Lung (tissue), 16 donors: ENCODE measurements around the gene ZNF419. TPM values are rescaled to one million over a fixed set of nuclear protein-coding genes. Genes with fewer than 3 reads are reported as not detected.
"Not testable (repeated sequence)": the region's sequence is repeated elsewhere in the genome, so short reads cannot be mapped to it uniquely, and the experiment has no call there.

Experiments used
- ATAC-seq: fragments of 200-7000 bp; cut with Tn5 transposase; one replicate; pipeline ENCODE4 v1.9.1; 2020; ENCODE audit warnings: moderate number of reproducible peaks; ENCODE audit not compliant: insufficient read depth, low FRiP score
- DNase-seq, 3 donors: peaks; one replicate each; pipeline ENCODE4 v3.0.0-alpha.2; 2013 to 2017
- H3K27ac ChIP-seq, 2 donors: one replicate each; pipeline ENCODE4 v1.5.1; 2013; ENCODE audit warnings: mild to moderate bottlenecking in 2 of 2, moderate library complexity in 2 of 2, control low read depth in 1 of 2, inconsistent platforms in 1 of 2, low read depth in 1 of 2, low read length in 1 of 2
- H3K27me3 ChIP-seq, 3 donors: one replicate each; pipeline ENCODE4 v1.5.1; 2013; ENCODE audit warnings: low read length in 2 of 3; ENCODE audit not compliant: control insufficient read depth in 3 of 3, insufficient read depth in 3 of 3
- H3K36me3 ChIP-seq, 4 donors: one replicate each; pipeline ENCODE4 v1.5.1; 2013; ENCODE audit warnings: low read length in 4 of 4, mild to moderate bottlenecking in 1 of 4, moderate library complexity in 1 of 4; ENCODE audit not compliant: control insufficient read depth in 4 of 4, insufficient read depth in 4 of 4
- H3K4me1 ChIP-seq, 5 donors: one replicate each; pipeline ENCODE4 v1.5.1; 2013; ENCODE audit warnings: low read length in 5 of 5, mild to moderate bottlenecking in 2 of 5, moderate library complexity in 1 of 5; ENCODE audit not compliant: control insufficient read depth in 5 of 5, insufficient read depth in 5 of 5
- H3K4me3 ChIP-seq: one replicate; pipeline ENCODE4 v1.5.1; 2013; ENCODE audit warnings: mild to moderate bottlenecking, control low read depth, moderate library complexity
- H3K9ac ChIP-seq, 2 donors: one replicate each; pipeline ENCODE4 v1.5.1; 2013; ENCODE audit warnings: low read length in 2 of 2, control low read depth in 1 of 2; ENCODE audit not compliant: insufficient read depth in 1 of 2
- H3K9me3 ChIP-seq, 4 donors: one replicate each; pipeline ENCODE4 v1.5.1; 2013; ENCODE audit warnings: low read length in 3 of 4, mild to moderate bottlenecking in 1 of 4, moderate library complexity in 1 of 4; ENCODE audit not compliant: control insufficient read depth in 4 of 4, insufficient read depth in 3 of 4
- WGBS, 2 donors: extraction: QIAGEN DNeasy Blood & Tissue Kit; methylation state at CpG; one replicate each; pipeline ENCODE4 v1.1.7; 2013; 5-methylcytosine and 5-hydroxymethylcytosine counted together
- long read RNA-seq, 5 donors: transcript quantifications; one replicate each; lab custom pipeline, GENCODE V29; 2026
- polyA plus RNA-seq, 2 donors: library from polyadenylated mRNA; stranded (reverse); fragments of 200-250 nt; gene quantifications; one replicate each; pipeline ENCODE4 v1.2.1, GENCODE V29; 2013
- total RNA-seq, 2 donors: library from RNA; depleted of rRNA in 1 of 2; stranded (reverse); fragments of >200 nt in 1 of 2; gene quantifications; one replicate each; pipeline ENCODE4 v1.2.1, GENCODE V29; 2014 to 2021
- TF ChIP-seq, protein P1 (sequence below): IDR thresholded peaks from 2 replicates; pipeline ENCODE4 v1.5.1; 2012; ENCODE audit warnings: mild to moderate bottlenecking; ENCODE audit errors: control extremely low read depth, extremely low read depth
- donor health status: control.
- donor health status: control.
- donor health status: Bipolar disorder and iron deficiency.
- donor health status: healthy.
- donor health status: DM: yes; HTN: yes; CAD: no.

ZNF419 gene
- total RNA-seq = 10 to 100 TPM; 10.1 to 12.5 TPM
- 1 to 10 TPM; 4.3 to 5.2 TPM for polyA plus RNA-seq
- long read RNA-seq, donor 1, full-length matches to known transcripts = 8 of 8 reads
- long read RNA-seq, donor 1, partial matches to known transcripts = 0 of 8 reads
- long read RNA-seq, donor 1, other reads (novel, unspliced or antisense) = 0 of 8 reads
- long read RNA-seq, donor 2, partial matches to known transcripts = 0 of 1 reads
- long read RNA-seq, donor 2, other reads (novel, unspliced or antisense) = 0 of 1 reads
- long read RNA-seq, donor 3, partial matches to known transcripts = 0 of 2 reads
- long read RNA-seq, donor 3, other reads (novel, unspliced or antisense) = 0 of 2 reads
- long read RNA-seq, donor 4, partial matches to known transcripts = 0 of 1 reads
- long read RNA-seq, donor 4, other reads (novel, unspliced or antisense) = 0 of 1 reads
- long read RNA-seq, donor 5, partial matches to known transcripts = 0 of 4 reads
- long read RNA-seq, donor 5, other reads (novel, unspliced or antisense) = 0 of 4 reads

DNA sequence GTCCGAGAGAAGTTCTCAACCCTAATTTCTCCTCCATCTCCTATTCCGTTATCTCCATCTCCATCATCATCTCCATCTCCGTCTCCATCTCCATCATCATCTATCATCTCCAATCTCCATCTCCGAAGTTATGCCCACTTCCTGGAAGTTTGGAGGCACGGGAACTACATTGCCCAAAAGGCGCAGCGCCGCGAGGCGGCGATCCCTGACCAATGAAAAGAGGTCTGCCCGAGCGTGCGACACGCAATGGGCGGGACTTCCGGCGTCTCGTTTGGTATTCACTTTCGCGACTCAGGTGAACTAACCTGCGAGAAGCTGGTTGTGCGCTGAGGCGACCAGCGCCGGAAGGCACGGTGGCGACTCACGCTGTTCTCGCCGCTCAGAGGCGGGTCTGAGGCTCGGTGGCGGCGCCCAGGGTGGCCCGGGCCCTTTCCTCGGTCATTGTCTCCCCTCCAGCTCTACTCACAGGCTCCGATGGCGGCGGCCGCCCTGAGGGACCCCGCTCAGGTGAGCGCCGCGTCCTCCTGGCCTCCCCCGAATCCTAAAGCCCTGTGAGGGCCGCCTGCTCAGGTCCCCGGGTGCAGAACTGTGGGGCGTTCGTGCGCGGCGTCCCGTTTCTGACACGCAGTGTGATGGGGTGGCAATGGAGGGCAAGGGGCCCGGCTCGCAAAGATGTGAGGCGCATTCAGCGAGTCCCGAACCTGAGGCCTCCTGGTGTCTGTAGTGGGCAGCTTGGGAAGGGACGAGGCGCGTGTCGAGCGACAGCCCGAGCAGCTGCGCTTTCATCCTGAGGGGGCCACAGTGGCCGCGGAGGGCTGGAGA lies at the start of gene ZNF419:
ZNF419 (plus strand) TSS at position 274 of the 822 bp plus-strand sequence; CDS start at position 475, 201 bp downstream.
- Histone ChIP-seq H3K36me3 (peaks cover 7 to 25% (median 15%) of the 10 kb centered on the region in 4 donors), H3K9me3 (peaks cover 0 to 22% (median 4%) of the 10 kb centered on the region in 4 donors), H3K27ac (peak within 1 kb of the TSS; percentile 88 to 89), H3K9ac (peak within 1 kb of the TSS in 1 of 2 donors; percentile 84), H3K4me3 (peak within 1 kb of the TSS; percentile 95)
- DNase-seq (peak; percentile 92 to 95 (median 93)), ATAC-seq (peak; percentile 96)
- H3K27me3 ChIP-seq, H3K4me1 ChIP-seq: not testable (repeated sequence)
- 1% methylated on average over 53 to 58 of the region's 69 CpGs for WGBS, 2 donors

DNA sequence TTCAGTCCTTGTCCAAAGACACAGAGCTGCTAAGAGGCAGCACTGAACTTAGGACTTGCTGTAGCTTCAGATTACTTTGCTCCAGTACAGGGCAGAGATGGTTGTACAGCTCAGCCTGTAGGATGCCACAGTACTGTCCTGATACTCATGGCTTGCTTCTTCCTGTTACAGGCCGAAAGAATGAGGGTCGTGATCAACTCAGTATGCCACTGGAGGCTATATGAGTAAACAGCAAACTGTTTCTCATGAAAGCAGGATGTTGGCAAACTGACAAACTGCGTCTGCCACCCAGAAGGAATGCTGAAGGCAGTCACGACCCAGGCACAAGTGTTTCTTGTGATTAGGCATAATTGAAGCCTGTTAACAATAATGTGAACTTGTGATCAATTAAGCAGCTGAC lies 49.6 kb upstream of the ZNF419 start:
- no peak for ATAC-seq
- TF ChIP-seq, protein P1, sequence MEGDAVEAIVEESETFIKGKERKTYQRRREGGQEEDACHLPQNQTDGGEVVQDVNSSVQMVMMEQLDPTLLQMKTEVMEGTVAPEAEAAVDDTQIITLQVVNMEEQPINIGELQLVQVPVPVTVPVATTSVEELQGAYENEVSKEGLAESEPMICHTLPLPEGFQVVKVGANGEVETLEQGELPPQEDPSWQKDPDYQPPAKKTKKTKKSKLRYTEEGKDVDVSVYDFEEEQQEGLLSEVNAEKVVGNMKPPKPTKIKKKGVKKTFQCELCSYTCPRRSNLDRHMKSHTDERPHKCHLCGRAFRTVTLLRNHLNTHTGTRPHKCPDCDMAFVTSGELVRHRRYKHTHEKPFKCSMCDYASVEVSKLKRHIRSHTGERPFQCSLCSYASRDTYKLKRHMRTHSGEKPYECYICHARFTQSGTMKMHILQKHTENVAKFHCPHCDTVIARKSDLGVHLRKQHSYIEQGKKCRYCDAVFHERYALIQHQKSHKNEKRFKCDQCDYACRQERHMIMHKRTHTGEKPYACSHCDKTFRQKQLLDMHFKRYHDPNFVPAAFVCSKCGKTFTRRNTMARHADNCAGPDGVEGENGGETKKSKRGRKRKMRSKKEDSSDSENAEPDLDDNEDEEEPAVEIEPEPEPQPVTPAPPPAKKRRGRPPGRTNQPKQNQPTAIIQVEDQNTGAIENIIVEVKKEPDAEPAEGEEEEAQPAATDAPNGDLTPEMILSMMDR = no peak

DNA sequence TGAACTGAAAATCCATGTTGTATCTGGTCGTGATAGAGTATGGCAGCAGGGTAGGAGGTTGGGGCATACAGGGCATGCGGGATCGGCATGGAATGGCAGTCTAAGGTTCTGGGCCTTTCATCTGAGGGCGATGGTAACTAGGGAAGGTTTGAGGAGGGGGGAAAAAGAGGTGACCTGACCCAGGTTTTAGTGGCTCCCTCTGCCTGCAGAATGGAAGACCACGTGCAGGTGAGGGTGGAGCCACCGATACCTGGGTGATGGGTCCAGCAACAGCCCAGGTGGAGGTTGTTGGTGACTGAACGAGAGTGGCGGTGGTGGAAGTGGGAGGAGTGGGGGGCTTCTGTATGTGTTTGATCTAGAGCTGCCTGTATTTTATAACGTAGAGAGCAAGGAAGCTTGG lies 48.6 kb upstream of the ZNF419 start:
- WGBS, 2 donors = 91 to 93% methylated on average over 9 of the region's 9 CpGs
- Histone ChIP-seq H3K36me3 (peaks cover 10 to 23% (median 16%) of the 10 kb centered on the region in 4 donors), H3K9ac (no peak overlapping the region), H3K4me3 (no peak overlapping the region), H3K27ac (no peak overlapping the region), H3K27me3 (no peaks in the 10 kb centered on the region), H3K9me3 (peaks cover 0 to 53% (median under 1%) of the 10 kb centered on the region in 4 donors), H3K4me1 (peaks cover 0 to 16% (median 4%) of the 10 kb centered on the region in 5 donors)
- TF ChIP-seq, protein P1 = no peak
- ATAC-seq (no peak), DNase-seq (no peak)

More for the DNA sequence above, 49.6 kb upstream of the ZNF419 start:
- H3K9me3 ChIP-seq = peaks cover 0 to 44% (median 0%) of the 10 kb centered on the region in 4 donors
- H3K27me3 ChIP-seq = no peaks in the 10 kb centered on the region
- H3K36me3 ChIP-seq = peaks cover 5 to 13% (median 8%) of the 10 kb centered on the region in 4 donors
- 65 to 72% methylated on average over 4 of the region's 4 CpGs for WGBS, 2 donors
- no peak overlapping the region for H3K4me3 ChIP-seq
- no peak for DNase-seq
- peaks cover 0 to 16% (median 4%) of the 10 kb centered on the region in 5 donors for H3K4me1 ChIP-seq
- H3K27ac ChIP-seq = no peak overlapping the region
- H3K9ac ChIP-seq = no peak overlapping the region
